Caco-2 (cell line): Measurements from ENCODE around the gene SMARCA2. TPM values are rescaled to one million over a fixed set of nuclear protein-coding genes. Genes with fewer than 3 reads are reported as not detected.

Source experiments
- Bru-seq: library from RNA; stranded (reverse); fragments of 400-500 nt; gene quantifications from one replicate; lab custom pipeline; 2021; lab: Mats Ljungman, UMichigan
- BruChase-seq, 2 experiments: library from RNA; stranded (reverse); fragments of 400-500 nt; gene quantifications; one replicate each; lab custom pipeline; 2021; lab: Mats Ljungman, UMichigan
- BruUV-seq: library from RNA; stranded (reverse); fragments of 400-500 nt; replicated peaks from 2 replicates; lab custom pipeline; 2021; lab: Mats Ljungman, UMichigan
- CTCF ChIA-PET: fragments of 300-600 bp; sonication (Branson Sonifier 250); formaldehyde crosslinking; loops from one replicate; lab custom pipeline; 2022; ENCODE audit warnings: antibody characterized with exemption; lab: Charles Lee
- POLR2A ChIA-PET: fragments of 300-600 bp; sonication (Branson Sonifier 250); formaldehyde crosslinking; loops from one replicate; lab custom pipeline; 2022; ENCODE audit warnings: antibody characterized with exemption; lab: Charles Lee
- DNase-seq, 2 experiments: peaks; one replicate each; pipeline versions ENCODE4 v3.0.0 to v3.0.0-alpha.2; 2020 to 2022
- H3K27me3 ChIP-seq: replicated peaks from 2 replicates; pipeline ENCODE4 v1.6.0; 2011; ENCODE audit warnings: low read length; ENCODE audit not compliant: control insufficient read depth, insufficient read depth
- H3K36me3 ChIP-seq: 2 replicates; pipeline ENCODE4 v1.5.1; 2011; ENCODE audit warnings: low read length; ENCODE audit not compliant: control insufficient read depth, insufficient read depth
- H3K4me1 ChIP-seq: fragments of 250-450 bp; sonication (Bioruptor Pico); 2 replicates; pipeline ENCODE4 v1.5.1; 2020; ENCODE audit warnings: mild to moderate bottlenecking
- H3K4me3 ChIP-seq: 2 replicates; pipeline ENCODE4 v1.5.1; 2011; ENCODE audit warnings: low read depth, mild to moderate bottlenecking, control low read depth, low read length
- H3K9me3 ChIP-seq: fragments of 250-450 bp; sonication (Bioruptor Pico); 2 replicates; pipeline ENCODE4 v1.5.1; 2020; ENCODE audit warnings: mild to moderate bottlenecking, moderate library complexity
- H3K27ac Mint-ChIP-seq: one replicate; pipeline ENCODE4 v1.8.0; 2022; ENCODE audit warnings: mixed read lengths; ENCODE audit not compliant: unreplicated experiment
- H3K27me3 Mint-ChIP-seq: one replicate; pipeline ENCODE4 v1.8.0; 2022; ENCODE audit warnings: mixed read lengths; ENCODE audit not compliant: insufficient read depth, unreplicated experiment
- H3K36me3 Mint-ChIP-seq: one replicate; pipeline ENCODE4 v1.8.0; 2022; ENCODE audit warnings: mild to moderate bottlenecking, mixed read lengths; ENCODE audit not compliant: insufficient read depth, unreplicated experiment
- H3K4me1 Mint-ChIP-seq: one replicate; pipeline ENCODE4 v1.8.0; 2022; ENCODE audit warnings: low read depth, mixed read lengths; ENCODE audit not compliant: unreplicated experiment
- H3K4me3 Mint-ChIP-seq: one replicate; pipeline ENCODE4 v1.8.0; 2022; ENCODE audit warnings: mild to moderate bottlenecking, moderate library complexity, mixed read lengths; ENCODE audit not compliant: unreplicated experiment
- H3K9me3 Mint-ChIP-seq: one replicate; pipeline ENCODE4 v1.8.0; 2022; ENCODE audit warnings: mixed read lengths; ENCODE audit not compliant: unreplicated experiment
- CTCF ChIP-seq, 2 experiments: fragments of 200-600 bp in 1 of 2; IDR thresholded peaks; 1 replicate in 1 of 2; 2 replicates in 1 of 2; pipeline versions ENCODE4 v1.5.1 to v1.8.0; 2011 to 2022; ENCODE audit warnings: antibody characterized with exemption in 1 of 2, control low read depth in 1 of 2, inconsistent platforms in 1 of 2, low read depth in 1 of 2, low read length in 1 of 2, mild to moderate bottlenecking in 1 of 2, moderate library complexity in 1 of 2; ENCODE audit not compliant: insufficient read depth in 1 of 2, severe bottlenecking in 1 of 2, unreplicated experiment in 1 of 2
- intact Hi-C: fragments of 100-400 bp; cut with micrococcal nuclease; formaldehyde crosslinking; loops from one replicate; pipeline ENCODE4 v1.10.0; 2022; ENCODE audit not compliant: unreplicated experiment
- long read RNA-seq: library from polyadenylated mRNA; stranded (forward); transcript quantifications from one replicate; pipeline ENCODE4 v2.0.0, GENCODE V29; 2022
- total RNA-seq: library from RNA; stranded (reverse); gene quantifications from 2 replicates; pipeline ENCODE4 v1.2.3, GENCODE V29; 2022

The SMARCA2 gene
- total RNA-seq = 7.9 and 13.5 TPM in 2 replicates
- percentile 42 among the genes with signal in this experiment for Bru-seq, nascent RNA
- BruChase-seq, experiment 1, labeled RNA remaining after a 2-hour chase = percentile 41 among the genes with signal in this experiment
- percentile 41 among the genes with signal in this experiment for BruChase-seq, experiment 2, labeled RNA remaining after a 6-hour chase
- long read RNA-seq, partial matches to known transcripts = 0 of 3 reads
- long read RNA-seq, other reads (novel, unspliced or antisense) = 3 of 3 reads

GRCh38 chr9:2014696-2015580 lies at the start of gene SMARCA2:
Gene SMARCA2, plus strand, starts transcription at chr9:2015347. Its CDS starts 13,676 bp downstream, at chr9:2029023.
- H3K27me3 Mint-ChIP-seq = peaks cover 12% of the 10 kb centered on the region
- peak within 1 kb of the TSS; percentile 91 for H3K4me3 Mint-ChIP-seq
- peak; percentile 90 to 91 for DNase-seq
- BruUV-seq = no TSS peak
- no peaks in the 10 kb centered on the region for H3K9me3 Mint-ChIP-seq
- peaks cover 10% of the 10 kb centered on the region for H3K36me3 Mint-ChIP-seq
- ChIA-PET CTCF (no interaction called here), POLR2A (no interaction called here)
- no peaks in the 10 kb centered on the region for H3K36me3 ChIP-seq
- peak within 1 kb of the TSS; percentile 53 for H3K4me3 ChIP-seq
- no peaks in the 10 kb centered on the region for H3K9me3 ChIP-seq
- no peak for TF ChIP-seq CTCF (IDR thresholded peaks at IDR 0.05; ENCODE audit: insufficient read depth in 1 of 2, low read depth in 1 of 2, low read length in 1 of 2, severe bottlenecking in 1 of 2, unreplicated experiment in 1 of 2)
- H3K4me1 Mint-ChIP-seq = no peaks in the 10 kb centered on the region
- H3K4me1 ChIP-seq = no peaks in the 10 kb centered on the region
- no peaks in the 10 kb centered on the region for H3K27me3 ChIP-seq
- intact Hi-C loops = loop anchor here (10.0 kb wide), 1 partner anchor 100 kb away; no protein-coding TSS in a partner anchor
- peak within 1 kb of the TSS; percentile 32 for H3K27ac Mint-ChIP-seq

DNA sequence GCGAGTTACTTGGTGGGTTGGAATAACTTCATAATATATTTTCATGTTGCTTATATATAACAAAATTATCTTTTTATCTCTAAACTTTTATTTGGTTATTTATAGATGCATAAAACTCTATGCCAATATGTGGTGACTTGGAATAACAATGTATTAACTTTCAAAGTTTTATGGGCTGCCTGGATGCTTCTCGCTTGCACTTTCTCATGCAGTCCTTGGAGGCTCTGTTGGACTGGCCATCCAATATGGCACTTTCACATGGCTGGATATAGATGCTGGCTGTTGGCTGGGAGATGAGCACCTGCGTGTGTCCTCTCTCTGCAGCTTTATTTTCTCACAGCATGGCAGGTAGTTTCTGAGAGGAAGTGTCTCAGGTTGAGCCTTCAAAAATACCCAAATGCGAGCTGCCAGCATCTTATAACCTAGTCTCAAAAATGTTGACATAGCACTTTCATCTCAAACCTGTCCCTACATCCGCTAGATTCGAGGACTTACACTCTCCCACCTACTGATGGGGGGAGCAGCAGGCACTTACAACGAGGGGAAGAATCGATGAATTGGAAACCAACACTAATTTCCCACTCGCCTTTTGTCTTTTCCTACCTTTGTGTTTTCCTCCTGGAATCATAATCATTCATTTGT lies 48.3 kb upstream of the SMARCA2 start:
- Histone ChIP-seq H3K4me3 (no peak overlapping the region), H3K36me3 (no peaks in the 10 kb centered on the region), H3K9me3 (no peaks in the 10 kb centered on the region), H3K4me1 (no peaks in the 10 kb centered on the region), H3K27me3 (no peaks in the 10 kb centered on the region)
- no peak for TF ChIP-seq CTCF (IDR thresholded peaks at IDR 0.05; ENCODE audit: insufficient read depth in 1 of 2, low read depth in 1 of 2, low read length in 1 of 2, severe bottlenecking in 1 of 2, unreplicated experiment in 1 of 2)
- DNase-seq = no peak
- no peaks in the 10 kb centered on the region for H3K9me3 Mint-ChIP-seq
- H3K4me3 Mint-ChIP-seq = no peak overlapping the region
- CTCF ChIA-PET = no interaction called here
- POLR2A ChIA-PET = no interaction called here
- no peak overlapping the region for H3K27ac Mint-ChIP-seq
- no peaks in the 10 kb centered on the region for H3K4me1 Mint-ChIP-seq
- intact Hi-C loops = no loop called here
- no TSS peak for BruUV-seq
- peaks cover 17% of the 10 kb centered on the region for H3K27me3 Mint-ChIP-seq
- H3K36me3 Mint-ChIP-seq = no peaks in the 10 kb centered on the region

DNA sequence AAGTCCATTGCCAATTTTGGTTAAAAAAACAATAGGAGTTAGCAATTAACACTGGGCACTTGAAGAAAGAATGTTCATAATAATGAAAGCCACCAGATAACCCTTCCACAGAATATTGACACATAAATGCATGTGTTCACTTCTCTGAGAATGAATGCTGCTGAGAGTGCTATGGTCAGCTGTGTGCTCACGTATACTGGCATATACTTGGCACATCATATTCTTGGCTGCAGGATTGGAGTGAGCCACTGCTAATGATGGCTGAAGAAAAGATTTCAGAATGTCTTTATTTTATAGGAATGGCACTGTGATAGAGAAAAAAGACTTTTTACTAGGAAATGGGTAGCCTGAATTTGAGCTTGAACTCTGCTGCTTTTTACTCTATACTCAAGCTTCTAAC lies 46.0 kb upstream of the SMARCA2 start:
- no peak for DNase-seq
- no peaks in the 10 kb centered on the region for H3K4me1 ChIP-seq
- CTCF ChIA-PET = no interaction called here
- Mint-ChIP-seq H3K27ac (no peak overlapping the region), H3K4me1 (no peaks in the 10 kb centered on the region), H3K27me3 (peaks cover 17% of the 10 kb centered on the region), H3K9me3 (no peaks in the 10 kb centered on the region), H3K4me3 (no peak overlapping the region), H3K36me3 (no peaks in the 10 kb centered on the region)
- intact Hi-C loops = no loop called here
- H3K9me3 ChIP-seq = no peaks in the 10 kb centered on the region
- H3K4me3 ChIP-seq = no peak overlapping the region
- POLR2A ChIA-PET = no interaction called here
- H3K36me3 ChIP-seq = no peaks in the 10 kb centered on the region
- no TSS peak for BruUV-seq
- no peaks in the 10 kb centered on the region for H3K27me3 ChIP-seq
- TF ChIP-seq CTCF (IDR thresholded peaks at IDR 0.05; ENCODE audit: insufficient read depth in 1 of 2, low read depth in 1 of 2, low read length in 1 of 2, severe bottlenecking in 1 of 2, unreplicated experiment in 1 of 2) = no peak
